Memory B cell (primary cell): ENCODE results near the gene FOXP3.

Experiments used
- ATAC-seq: fragments of 150-1000 bp; cut with Tn5 transposase; 2 replicates; pipeline ENCODE4 v1.10.0; 2021; ENCODE audit warnings: low read depth, mild to moderate bottlenecking, moderate library complexity
- DNase-seq, 2 donors: peaks; one replicate each; pipeline ENCODE4 v3.0.0; 2022; ENCODE audit warnings: low spot score in 2 of 2
- H3K27ac Mint-ChIP-seq: one replicate; pipeline ENCODE4 v1.8.0; 2022; ENCODE audit warnings: mild to moderate bottlenecking, moderate library complexity, mixed read lengths
- H3K27me3 Mint-ChIP-seq: one replicate; pipeline ENCODE4 v1.8.0; 2022; ENCODE audit warnings: mixed read lengths
- H3K36me3 Mint-ChIP-seq: one replicate; pipeline ENCODE4 v1.8.0; 2022; ENCODE audit warnings: mild to moderate bottlenecking, mixed read lengths
- H3K4me1 Mint-ChIP-seq: one replicate; pipeline ENCODE4 v1.8.0; 2022; ENCODE audit warnings: mixed read lengths
- H3K4me3 Mint-ChIP-seq: one replicate; pipeline ENCODE4 v1.8.0; 2022; ENCODE audit warnings: mild to moderate bottlenecking, moderate library complexity, mixed read lengths
- H3K9me3 Mint-ChIP-seq: one replicate; pipeline ENCODE4 v1.8.0; 2022; ENCODE audit warnings: mixed read lengths

Gene FOXP3

GRCh38 chrX:49268702-49269009 lies 4.1 kb upstream of the FOXP3 start:
- H3K36me3 Mint-ChIP-seq, result peaks cover 6% of the 10 kb centered on the region
- no peak for DNase-seq
- H3K27ac Mint-ChIP-seq, result peak overlapping the region; percentile 99
- ATAC-seq, result no peak
- H3K27me3 Mint-ChIP-seq, result no peaks in the 10 kb centered on the region
- no peaks in the 10 kb centered on the region for H3K9me3 Mint-ChIP-seq
- peak overlapping the region; percentile 95 for H3K4me3 Mint-ChIP-seq
- H3K4me1 Mint-ChIP-seq, result peaks cover 22% of the 10 kb centered on the region

- DNase-seq, result no peak
- Mint-ChIP-seq H3K36me3 (peaks cover 4% of the 10 kb centered on the region), H3K4me1 (peaks cover 12% of the 10 kb centered on the region), H3K27me3 (peaks cover 2% of the 10 kb centered on the region), H3K27ac (no peak overlapping the region), H3K4me3 (no peak overlapping the region), H3K9me3 (no peaks in the 10 kb centered on the region)
- ATAC-seq, result no peak
Measured at GRCh38 chrX:49266523-49267445, 2.3 kb upstream of the FOXP3 start.

- no peak for ATAC-seq
- Mint-ChIP-seq H3K4me3 (no peak overlapping the region), H3K36me3 (no peaks in the 10 kb centered on the region), H3K27ac (no peak overlapping the region), H3K4me1 (peaks cover 8% of the 10 kb centered on the region), H3K27me3 (peaks cover 2% of the 10 kb centered on the region), H3K9me3 (no peaks in the 10 kb centered on the region)
- no peak for DNase-seq
Measured at GRCh38 chrX:49263631-49264030, 879 bp downstream of the FOXP3 start.

DNA sequence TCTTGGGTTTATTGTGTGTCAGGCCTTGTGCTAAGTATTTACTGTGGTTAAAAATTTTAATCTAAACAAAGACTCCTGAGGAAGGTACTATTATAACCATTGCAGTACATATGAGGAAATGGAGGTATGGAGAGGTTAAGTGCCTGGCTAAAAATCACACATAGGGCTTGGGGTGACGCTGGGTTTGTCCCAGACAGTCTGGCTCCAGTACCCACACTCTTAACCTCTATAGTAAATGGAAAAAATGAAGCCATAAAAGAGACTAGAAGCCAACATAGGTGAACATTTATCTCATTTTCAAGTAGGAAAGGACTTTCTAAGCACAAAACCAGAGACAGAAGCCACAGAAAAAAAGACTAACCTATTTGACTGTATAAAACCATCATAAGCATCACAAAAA lies 1.9 kb downstream of the FOXP3 start:
- no peaks in the 10 kb centered on the region for H3K9me3 Mint-ChIP-seq
- DNase-seq (no peak), ATAC-seq (no peak)
- H3K27me3 Mint-ChIP-seq, result peaks cover 2% of the 10 kb centered on the region
- H3K36me3 Mint-ChIP-seq, result no peaks in the 10 kb centered on the region
- peaks cover 9% of the 10 kb centered on the region for H3K4me1 Mint-ChIP-seq
- no peak overlapping the region for H3K27ac Mint-ChIP-seq
- no peak overlapping the region for H3K4me3 Mint-ChIP-seq

DNA sequence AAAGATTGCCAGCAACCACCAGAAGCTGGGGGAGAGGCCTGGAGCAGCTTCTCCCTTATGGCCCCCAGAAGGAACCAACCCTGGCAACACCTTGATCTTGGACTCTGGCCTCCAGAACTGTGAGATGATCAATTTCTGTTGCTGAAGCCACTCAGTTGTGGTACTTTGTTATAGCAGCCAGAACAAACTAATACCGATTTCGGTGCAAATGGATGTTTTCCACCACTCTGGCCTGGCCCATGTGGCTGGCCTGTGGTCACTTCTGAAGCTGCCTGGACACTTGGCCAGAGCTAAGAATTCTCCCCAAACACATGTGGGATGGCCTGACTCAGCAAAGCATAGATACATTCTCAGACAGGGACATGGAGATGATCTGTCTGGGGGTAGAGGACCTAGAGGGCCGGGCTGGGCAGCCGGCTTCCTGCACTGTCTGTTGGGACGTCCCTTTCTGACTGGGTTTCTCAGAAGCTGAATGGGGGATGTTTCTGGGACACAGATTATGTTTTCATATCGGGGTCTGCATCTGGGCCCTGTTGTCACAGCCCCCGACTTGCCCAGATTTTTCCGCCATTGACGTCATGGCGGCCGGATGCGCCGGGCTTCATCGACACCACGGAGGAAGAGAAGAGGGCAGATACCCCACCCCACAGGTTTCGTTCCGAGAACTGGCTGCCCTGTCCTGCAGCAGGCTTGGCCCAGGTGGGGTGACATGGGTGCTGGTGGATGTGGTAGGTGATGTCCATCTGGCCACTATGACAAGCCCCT lies 4.1 kb downstream of the FOXP3 start:
- no peak overlapping the region for H3K4me3 Mint-ChIP-seq
- no peaks in the 10 kb centered on the region for H3K9me3 Mint-ChIP-seq
- DNase-seq, result no peak
- H3K36me3 Mint-ChIP-seq, result no peaks in the 10 kb centered on the region
- H3K4me1 Mint-ChIP-seq, result peaks cover 14% of the 10 kb centered on the region
- H3K27me3 Mint-ChIP-seq, result peaks cover 2% of the 10 kb centered on the region
- no peak for ATAC-seq
- H3K27ac Mint-ChIP-seq, result no peak overlapping the region

DNA sequence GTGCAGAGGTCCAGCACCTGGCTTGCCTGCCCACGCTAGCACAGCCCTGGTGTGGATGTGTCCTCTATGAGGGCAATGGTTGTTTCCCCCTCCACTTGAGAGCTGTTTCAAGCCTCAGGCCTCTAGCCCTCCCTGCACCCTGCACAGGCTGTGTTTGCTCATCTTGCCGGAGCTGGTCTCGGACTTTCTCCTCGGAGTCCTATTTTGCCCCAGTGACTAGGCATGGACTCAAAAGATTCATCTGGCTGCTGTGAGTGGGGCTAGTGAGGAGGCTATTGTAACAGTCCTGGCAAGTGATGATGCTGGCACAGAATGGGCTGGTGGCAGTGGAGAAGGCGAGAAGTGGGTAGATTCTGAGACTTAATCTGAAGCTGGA lies 5.8 kb downstream of the FOXP3 start:
- no peak for DNase-seq
- Mint-ChIP-seq H3K9me3 (no peaks in the 10 kb centered on the region), H3K27me3 (peaks cover 2% of the 10 kb centered on the region), H3K4me3 (no peak overlapping the region), H3K4me1 (peaks cover 14% of the 10 kb centered on the region), H3K27ac (no peak overlapping the region), H3K36me3 (no peaks in the 10 kb centered on the region)
- no peak for ATAC-seq

- no peak for DNase-seq
- Mint-ChIP-seq H3K27me3 (peaks cover 2% of the 10 kb centered on the region), H3K4me1 (peaks cover 16% of the 10 kb centered on the region), H3K27ac (no peak overlapping the region), H3K36me3 (no peaks in the 10 kb centered on the region), H3K4me3 (no peak overlapping the region), H3K9me3 (no peaks in the 10 kb centered on the region)
- peak; percentile 45 for ATAC-seq
Measured at GRCh38 chrX:49257846-49258748, 6.4 kb downstream of the FOXP3 start.

DNA sequence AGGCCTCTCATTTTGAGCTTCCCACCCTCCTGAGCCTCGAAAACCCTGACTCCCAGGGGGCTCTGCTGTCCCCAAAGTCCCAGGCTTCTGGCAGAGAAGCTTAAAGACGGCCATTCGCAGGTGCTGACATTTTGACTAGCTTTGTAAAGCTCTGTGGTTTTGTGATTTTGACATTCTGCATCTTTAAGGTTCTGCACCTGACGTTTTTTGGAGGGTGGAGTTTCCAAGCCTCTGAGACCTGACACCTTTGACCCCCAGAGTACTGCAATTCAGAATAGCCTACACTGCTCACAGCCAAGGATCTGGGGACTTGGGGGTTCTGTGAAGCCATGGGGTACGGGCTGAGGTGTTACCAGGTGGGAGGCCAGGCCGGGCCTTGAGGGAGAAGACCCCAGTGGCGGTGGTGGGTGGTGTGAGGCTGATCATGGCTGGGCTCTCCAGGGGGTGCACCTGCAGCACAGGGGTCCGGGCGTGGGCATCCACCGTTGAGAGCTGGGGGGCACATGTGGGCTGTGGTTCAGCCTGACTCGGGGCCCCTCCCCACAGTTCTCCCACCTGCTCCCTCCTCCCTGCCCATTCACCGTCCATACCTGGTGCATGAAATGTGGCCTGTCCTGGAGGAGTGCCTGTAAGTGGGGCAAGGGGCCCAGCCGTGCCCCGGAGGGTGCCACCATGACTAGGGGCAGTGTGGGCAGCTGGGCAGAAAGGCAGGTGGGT lies 7.3 kb downstream of the FOXP3 start:
- DNase-seq, result no peak
- Mint-ChIP-seq H3K9me3 (no peaks in the 10 kb centered on the region), H3K27me3 (peaks cover 2% of the 10 kb centered on the region), H3K27ac (no peak overlapping the region), H3K36me3 (no peaks in the 10 kb centered on the region), H3K4me3 (no peak overlapping the region), H3K4me1 (peaks cover 20% of the 10 kb centered on the region)
- ATAC-seq, result no peak

DNA sequence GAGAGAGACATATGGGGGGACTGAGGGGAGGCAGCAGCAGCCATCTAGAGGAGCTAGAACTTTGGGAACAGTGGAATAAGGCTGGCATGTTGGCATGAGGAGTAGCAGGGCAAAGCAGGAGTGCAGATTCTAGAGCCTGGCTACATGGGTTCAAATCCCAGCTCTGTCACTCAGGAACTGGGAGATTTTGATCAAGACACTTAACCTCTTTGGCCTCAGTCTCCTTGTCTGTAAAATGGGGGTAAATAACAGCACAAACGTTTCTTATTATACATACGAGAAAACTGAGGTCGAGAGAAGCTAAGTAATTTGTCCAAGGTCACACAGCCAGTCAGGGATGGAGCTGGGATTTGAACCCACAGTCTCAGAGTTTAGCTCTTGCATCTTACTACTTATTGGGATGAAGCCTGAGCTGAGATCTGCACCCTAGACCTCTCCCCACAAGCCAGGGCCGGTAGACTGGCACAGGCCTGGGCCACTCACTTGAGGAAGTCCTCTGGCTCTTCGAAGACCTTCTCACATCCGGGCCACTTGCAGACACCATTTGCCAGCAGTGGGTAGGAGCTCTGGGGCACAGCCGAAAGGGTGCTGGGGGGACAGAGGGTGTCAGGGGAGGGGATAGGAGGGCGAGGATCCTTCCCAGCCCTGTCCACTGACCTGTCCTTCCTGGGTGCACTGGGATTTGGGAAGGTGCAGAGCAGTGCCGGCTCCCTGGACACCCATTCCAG lies 8.1 kb downstream of the FOXP3 start:
- Mint-ChIP-seq H3K4me3 (no peak overlapping the region), H3K27ac (peak overlapping the region; percentile 45), H3K4me1 (peaks cover 24% of the 10 kb centered on the region), H3K27me3 (no peaks in the 10 kb centered on the region), H3K36me3 (peaks cover 3% of the 10 kb centered on the region), H3K9me3 (no peaks in the 10 kb centered on the region)
- ATAC-seq (no peak), DNase-seq (no peak)

DNA sequence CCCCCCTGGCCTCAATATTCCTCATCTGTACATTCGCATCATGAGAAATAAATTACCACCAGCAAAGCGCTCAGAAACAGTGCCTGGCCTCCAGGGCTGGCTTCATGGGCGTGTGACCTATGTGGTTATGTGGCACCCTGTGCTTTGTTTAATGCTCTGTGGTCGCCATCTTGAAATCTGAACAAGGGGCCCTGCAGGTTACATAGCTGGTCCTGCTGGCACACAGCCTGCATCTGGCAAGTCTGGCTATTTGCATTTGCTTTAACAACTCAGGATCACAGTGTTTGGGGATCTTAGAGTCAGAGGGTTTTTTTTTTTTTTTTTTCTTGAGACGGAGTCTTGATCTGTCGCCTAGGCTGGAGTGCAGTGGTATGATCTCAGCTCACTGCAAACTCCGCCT lies 9.9 kb downstream of the FOXP3 start:
- ATAC-seq (no peak), DNase-seq (no peak)
- H3K9me3 Mint-ChIP-seq, result no peaks in the 10 kb centered on the region

DNA sequence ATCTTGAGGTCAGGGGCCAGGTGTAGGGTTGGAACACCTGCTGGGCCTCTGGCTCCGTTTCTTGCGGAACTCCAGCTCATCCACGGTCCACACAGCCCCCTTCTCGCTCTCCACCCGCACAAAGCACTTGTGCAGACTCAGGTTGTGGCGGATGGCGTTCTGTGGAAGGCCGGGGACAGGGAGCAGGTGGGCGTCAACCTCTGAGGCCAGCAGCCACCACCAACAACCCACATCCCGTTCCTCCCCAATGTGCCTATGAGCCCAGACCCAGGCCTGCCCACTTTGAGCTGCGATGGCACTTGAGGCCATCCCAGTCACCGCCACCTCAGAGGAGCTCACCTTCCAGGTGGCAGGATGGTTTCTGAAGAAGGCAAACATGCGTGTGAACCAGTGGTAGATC lies 13.2 kb downstream of the FOXP3 start:
- Mint-ChIP-seq H3K27ac (no peak overlapping the region), H3K27me3 (no peaks in the 10 kb centered on the region)

More for the DNA sequence above, 9.9 kb downstream of the FOXP3 start:
- H3K27ac Mint-ChIP-seq, result no peak overlapping the region
- H3K27me3 Mint-ChIP-seq, result no peaks in the 10 kb centered on the region
- no peak overlapping the region for H3K4me3 Mint-ChIP-seq
- H3K36me3 Mint-ChIP-seq, result peaks cover 9% of the 10 kb centered on the region
- H3K4me1 Mint-ChIP-seq, result peaks cover 24% of the 10 kb centered on the region

GRCh38 chrX:49250578-49250977 lies 13.9 kb downstream of the FOXP3 start:
- no peak overlapping the region for H3K27ac Mint-ChIP-seq
- H3K9me3 Mint-ChIP-seq, result no peaks in the 10 kb centered on the region
- ATAC-seq (no peak), DNase-seq (no peak)
- no peak overlapping the region for H3K4me3 Mint-ChIP-seq
- peaks cover 11% of the 10 kb centered on the region for H3K4me1 Mint-ChIP-seq
- H3K36me3 Mint-ChIP-seq, result peaks cover 15% of the 10 kb centered on the region
- no peaks in the 10 kb centered on the region for H3K27me3 Mint-ChIP-seq

More for the DNA sequence above, 13.2 kb downstream of the FOXP3 start:
- no peak for ATAC-seq
- peaks cover 13% of the 10 kb centered on the region for H3K36me3 Mint-ChIP-seq
- no peak overlapping the region for H3K4me3 Mint-ChIP-seq
- H3K4me1 Mint-ChIP-seq, result peaks cover 14% of the 10 kb centered on the region
- H3K9me3 Mint-ChIP-seq, result no peaks in the 10 kb centered on the region
- no peak for DNase-seq

DNA sequence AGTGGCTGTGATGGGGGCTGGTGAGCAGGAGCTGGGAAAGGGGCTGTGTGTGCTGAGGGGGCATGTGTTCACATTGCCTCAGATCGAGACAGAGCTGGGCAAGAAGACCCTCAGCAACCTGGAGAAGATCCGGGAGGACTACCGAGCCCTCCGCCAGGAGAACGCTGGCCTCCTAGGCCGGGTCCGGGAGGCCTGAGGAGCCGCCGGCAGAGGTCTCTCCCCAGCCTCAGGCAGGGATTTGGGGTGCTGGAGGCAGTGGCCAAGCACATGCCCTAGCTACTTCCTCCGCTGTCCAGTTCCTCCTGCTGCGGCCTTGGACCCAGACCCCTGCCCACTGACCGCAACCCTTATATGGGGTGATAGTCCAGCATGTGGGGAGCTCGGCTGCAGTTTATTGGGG lies 14.4 kb downstream of the FOXP3 start:
- DNase-seq (no peak), ATAC-seq (no peak)
- Mint-ChIP-seq H3K4me3 (no peak overlapping the region), H3K27me3 (no peaks in the 10 kb centered on the region), H3K4me1 (peaks cover 12% of the 10 kb centered on the region), H3K27ac (no peak overlapping the region), H3K36me3 (peaks cover 16% of the 10 kb centered on the region), H3K9me3 (no peaks in the 10 kb centered on the region)
